Loucy (cell line): ENCODE measurements around the gene PAX5.

Source experiments
- H2AFZ ChIP-seq: fragments of 200-600 bp; sonication (generic); 2 replicates; pipeline ENCODE4 v1.6.0; 2016; ENCODE audit warnings: antibody characterized with exemption, mild to moderate bottlenecking, low read length, moderate library complexity
- H3F3A ChIP-seq: fragments of 200-600 bp; 2 replicates; pipeline ENCODE4 v1.6.0; 2016; ENCODE audit warnings: antibody characterized with exemption, low read depth, mild to moderate bottlenecking
- H3K27me3 ChIP-seq: fragments of 200-600 bp; sonication (generic); 2 replicates; pipeline ENCODE4 v1.6.1; 2014; ENCODE audit warnings: low read length, mild to moderate bottlenecking; ENCODE audit not compliant: insufficient read depth, poor library complexity, severe bottlenecking
- H3K36me3 ChIP-seq: fragments of 200-600 bp; sonication (generic); 2 replicates; pipeline ENCODE4 v1.6.1; 2016; ENCODE audit warnings: low read length; ENCODE audit not compliant: insufficient read depth
- H3K4me1 ChIP-seq: fragments of 200-600 bp; sonication (generic); 2 replicates; pipeline ENCODE4 v1.5.1; 2014; ENCODE audit warnings: low read length, mild to moderate bottlenecking; ENCODE audit not compliant: insufficient read depth, poor library complexity, severe bottlenecking
- H3K4me2 ChIP-seq: fragments of 200-600 bp; sonication (generic); 2 replicates; pipeline ENCODE4 v1.6.0; 2014; ENCODE audit warnings: antibody characterized with exemption, low read length, low read depth, mild to moderate bottlenecking; ENCODE audit not compliant: poor library complexity, severe bottlenecking
- H3K4me3 ChIP-seq: fragments of 200-600 bp; sonication (generic); 2 replicates; pipeline ENCODE4 v1.5.1; 2014; ENCODE audit warnings: low read length, mild to moderate bottlenecking, mixed read lengths; ENCODE audit not compliant: poor library complexity, severe bottlenecking
- H3K79me2 ChIP-seq: fragments of 200-600 bp; sonication (generic); 2 replicates; pipeline ENCODE4 v1.6.1; 2014; ENCODE audit warnings: low read length; ENCODE audit not compliant: insufficient read depth
- H3K9ac ChIP-seq: fragments of 200-600 bp; sonication (generic); 2 replicates; pipeline ENCODE4 v1.6.0; 2014; ENCODE audit warnings: mild to moderate bottlenecking, low read depth, low read length, moderate library complexity; ENCODE audit not compliant: poor library complexity, severe bottlenecking
- H3K9me2 ChIP-seq: fragments of 200-600 bp; sonication (generic); replicated peaks from 2 replicates; pipeline ENCODE4 v1.6.1; 2016; ENCODE audit warnings: low read depth, low read length, mixed read lengths
- H3K9me3 ChIP-seq: fragments of 200-600 bp; sonication (generic); 2 replicates; pipeline ENCODE4 v1.6.1; 2014; ENCODE audit warnings: mild to moderate bottlenecking, antibody characterized with exemption, low read length, low read depth; ENCODE audit not compliant: insufficient read depth
- H4K20me1 ChIP-seq: fragments of 200-600 bp; sonication (generic); 2 replicates; pipeline ENCODE4 v1.6.0; 2014; ENCODE audit warnings: antibody characterized with exemption, low read length, mild to moderate bottlenecking; ENCODE audit not compliant: insufficient read depth, poor library complexity, severe bottlenecking
- EZH2phosphoT487 ChIP-seq: fragments of 200-600 bp; IDR thresholded peaks from 2 replicates; pipeline ENCODE4 v1.6.1; 2018; ENCODE audit warnings: antibody characterized with exemption, mild to moderate bottlenecking, moderate library complexity, borderline replicate concordance
- TF ChIP-seq, protein P1 (sequence below): fragments of 200-600 bp; sonication (generic); conservative IDR thresholded peaks from 2 replicates; pipeline ENCODE4 v1.5.1; 2014; ENCODE audit warnings: mild to moderate bottlenecking, antibody characterized with exemption, low read length

PAX5 gene

DNA sequence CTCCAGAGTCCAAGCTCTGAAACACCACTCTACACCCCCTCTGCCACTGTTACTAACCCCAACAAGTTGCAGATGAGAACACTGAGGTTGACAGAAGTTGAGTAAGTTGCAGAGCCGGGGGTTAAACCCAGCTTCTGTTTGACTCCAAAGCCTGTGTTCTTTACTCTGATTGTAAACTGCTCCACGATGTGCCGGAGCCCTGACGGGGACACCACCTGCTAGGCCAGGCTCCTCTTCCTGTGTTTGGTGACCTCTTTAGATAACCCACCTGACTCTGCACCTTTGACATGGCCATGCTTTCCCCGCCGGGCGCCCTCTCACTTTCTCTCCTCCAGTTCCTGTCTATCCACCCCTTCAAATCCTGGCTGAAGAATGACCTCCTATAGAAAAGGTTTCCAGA, 96.7 kb downstream of the PAX5 start:
- H3K9me2 ChIP-seq, result no peaks in the 10 kb centered on the region
- H3K9ac ChIP-seq, result no peak overlapping the region
- no peaks in the 10 kb centered on the region for H3K9me3 ChIP-seq
- H2AFZ ChIP-seq, result no peak overlapping the region
- no peaks in the 10 kb centered on the region for H4K20me1 ChIP-seq
- H3K4me3 ChIP-seq, result no peak overlapping the region
- no peak for TF ChIP-seq EZH2phosphoT487
- TF ChIP-seq, protein P1, sequence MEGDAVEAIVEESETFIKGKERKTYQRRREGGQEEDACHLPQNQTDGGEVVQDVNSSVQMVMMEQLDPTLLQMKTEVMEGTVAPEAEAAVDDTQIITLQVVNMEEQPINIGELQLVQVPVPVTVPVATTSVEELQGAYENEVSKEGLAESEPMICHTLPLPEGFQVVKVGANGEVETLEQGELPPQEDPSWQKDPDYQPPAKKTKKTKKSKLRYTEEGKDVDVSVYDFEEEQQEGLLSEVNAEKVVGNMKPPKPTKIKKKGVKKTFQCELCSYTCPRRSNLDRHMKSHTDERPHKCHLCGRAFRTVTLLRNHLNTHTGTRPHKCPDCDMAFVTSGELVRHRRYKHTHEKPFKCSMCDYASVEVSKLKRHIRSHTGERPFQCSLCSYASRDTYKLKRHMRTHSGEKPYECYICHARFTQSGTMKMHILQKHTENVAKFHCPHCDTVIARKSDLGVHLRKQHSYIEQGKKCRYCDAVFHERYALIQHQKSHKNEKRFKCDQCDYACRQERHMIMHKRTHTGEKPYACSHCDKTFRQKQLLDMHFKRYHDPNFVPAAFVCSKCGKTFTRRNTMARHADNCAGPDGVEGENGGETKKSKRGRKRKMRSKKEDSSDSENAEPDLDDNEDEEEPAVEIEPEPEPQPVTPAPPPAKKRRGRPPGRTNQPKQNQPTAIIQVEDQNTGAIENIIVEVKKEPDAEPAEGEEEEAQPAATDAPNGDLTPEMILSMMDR, result no peak
- no peak overlapping the region for H3K4me2 ChIP-seq
- no peaks in the 10 kb centered on the region for H3K27me3 ChIP-seq
- H3K4me1 ChIP-seq, result no peaks in the 10 kb centered on the region
- H3F3A ChIP-seq, result no peaks in the 10 kb centered on the region
- no peaks in the 10 kb centered on the region for H3K36me3 ChIP-seq
- H3K79me2 ChIP-seq, result no peaks in the 10 kb centered on the region

DNA sequence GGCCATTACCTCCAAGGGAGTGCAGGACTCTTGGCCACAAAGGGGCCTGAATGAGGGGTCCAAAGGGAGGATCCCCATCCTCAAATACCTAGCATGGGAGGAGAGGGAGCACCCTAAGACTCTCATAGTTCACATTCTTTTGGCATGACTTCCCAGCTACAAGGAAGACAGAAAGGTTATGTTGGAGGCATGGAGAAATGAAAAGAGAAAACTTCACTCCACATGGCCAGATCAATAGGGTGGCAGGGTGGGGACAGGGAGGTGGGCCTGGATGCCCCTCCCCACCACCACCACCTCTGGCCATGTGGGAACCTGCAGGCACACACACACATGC, 97.6 kb downstream of the PAX5 start:
- no peaks in the 10 kb centered on the region for H3K9me3 ChIP-seq
- no peaks in the 10 kb centered on the region for H3F3A ChIP-seq
- no peaks in the 10 kb centered on the region for H3K9me2 ChIP-seq
- H3K79me2 ChIP-seq, result no peaks in the 10 kb centered on the region
- no peak for TF ChIP-seq EZH2phosphoT487
- TF ChIP-seq, protein P1, result no peak
- no peak overlapping the region for H3K9ac ChIP-seq
- H3K36me3 ChIP-seq, result no peaks in the 10 kb centered on the region
- no peak overlapping the region for H2AFZ ChIP-seq
- no peaks in the 10 kb centered on the region for H3K4me1 ChIP-seq
- no peak overlapping the region for H3K4me3 ChIP-seq
- H3K4me2 ChIP-seq, result no peak overlapping the region
- H3K27me3 ChIP-seq, result no peaks in the 10 kb centered on the region
- no peaks in the 10 kb centered on the region for H4K20me1 ChIP-seq

DNA sequence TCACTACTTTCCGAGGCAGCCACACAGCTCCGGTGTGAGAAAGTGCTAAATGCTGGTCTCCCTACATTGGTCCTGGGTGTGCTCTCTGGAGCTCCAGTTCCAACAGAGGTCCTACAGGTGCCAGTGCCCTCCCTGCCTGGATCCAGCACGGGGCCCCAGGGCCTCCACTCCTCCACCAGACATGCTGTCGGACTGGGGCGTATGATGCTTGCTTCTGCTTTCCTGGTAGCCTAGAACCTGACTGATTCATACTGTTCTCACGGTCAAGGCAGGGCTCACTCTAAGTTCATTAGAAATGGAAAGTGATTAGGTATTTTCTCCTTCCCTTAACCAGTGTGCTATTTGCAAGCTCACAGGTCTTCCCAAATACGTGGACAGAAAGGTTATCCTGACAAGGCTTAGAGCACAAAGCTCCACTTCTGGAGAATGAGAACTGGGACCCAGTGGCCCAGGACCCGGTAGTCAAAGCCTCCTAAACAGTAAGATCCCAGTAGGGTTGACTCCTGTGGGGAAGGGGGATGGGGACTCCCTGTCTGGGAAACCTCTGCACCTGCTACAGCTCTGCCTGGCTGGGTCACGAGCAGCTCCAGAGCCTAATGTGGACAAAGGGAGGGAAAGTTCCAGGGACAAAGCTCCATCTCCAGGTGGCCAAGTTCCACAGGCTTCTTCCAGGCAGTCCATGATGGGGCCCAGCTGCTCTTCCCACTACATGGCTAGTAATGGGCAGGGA, 98.1 kb downstream of the PAX5 start:
- Histone ChIP-seq H4K20me1 (no peaks in the 10 kb centered on the region), H3K36me3 (no peaks in the 10 kb centered on the region), H3K4me3 (no peak overlapping the region), H3K79me2 (no peaks in the 10 kb centered on the region), H3K27me3 (no peaks in the 10 kb centered on the region), H3F3A (no peaks in the 10 kb centered on the region), H3K4me1 (no peaks in the 10 kb centered on the region), H3K9ac (no peak overlapping the region), H3K9me3 (no peaks in the 10 kb centered on the region), H3K4me2 (no peak overlapping the region), H3K9me2 (no peaks in the 10 kb centered on the region), H2AFZ (no peak overlapping the region)
- TF ChIP-seq EZH2phosphoT487, result no peak
- TF ChIP-seq, protein P1, result no peak
